ENCODE measurements around the gene SLC4A1. TPM values are rescaled to one million over a fixed set of nuclear protein-coding genes. Genes with fewer than 3 reads are reported as not detected.

The SLC4A1 gene
- total RNA-seq, 1 experiment from 2014 or later: not detected

DNA sequence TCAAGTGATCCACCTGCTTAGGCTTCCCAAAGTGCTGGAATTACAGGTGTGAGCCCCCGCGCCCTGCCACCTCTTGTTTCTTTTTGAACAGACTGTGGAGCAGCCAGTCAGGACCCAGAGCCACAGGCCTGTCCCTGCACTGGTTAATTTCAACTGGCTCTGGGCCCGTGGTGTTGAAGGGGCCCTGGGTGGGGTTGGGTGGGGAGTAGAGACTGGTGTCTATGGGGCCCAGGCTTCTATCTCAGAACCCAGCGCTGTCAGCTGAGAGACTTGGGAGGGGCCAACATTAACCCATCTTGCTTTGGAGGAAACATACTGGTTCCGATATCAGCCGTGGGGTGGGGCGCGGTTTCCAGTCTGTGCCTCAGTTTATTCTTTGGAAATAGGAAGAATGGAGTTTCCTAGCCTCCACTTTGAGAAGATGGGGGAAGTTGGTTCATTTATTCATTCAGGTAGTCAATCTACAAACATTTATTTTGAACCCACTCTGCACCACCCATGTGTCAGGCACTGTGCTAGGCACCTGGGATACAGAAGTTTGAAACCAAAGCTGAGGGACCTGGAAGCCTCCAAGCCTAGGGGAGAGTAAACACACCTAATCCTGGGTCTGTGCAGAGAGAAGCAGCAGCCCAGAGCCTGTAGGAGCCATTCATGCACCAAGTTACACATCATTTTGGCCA, 15.5 kb upstream of the SLC4A1 start:
- no peak for DNase-seq (ENCODE audit: low spot score)

DNA sequence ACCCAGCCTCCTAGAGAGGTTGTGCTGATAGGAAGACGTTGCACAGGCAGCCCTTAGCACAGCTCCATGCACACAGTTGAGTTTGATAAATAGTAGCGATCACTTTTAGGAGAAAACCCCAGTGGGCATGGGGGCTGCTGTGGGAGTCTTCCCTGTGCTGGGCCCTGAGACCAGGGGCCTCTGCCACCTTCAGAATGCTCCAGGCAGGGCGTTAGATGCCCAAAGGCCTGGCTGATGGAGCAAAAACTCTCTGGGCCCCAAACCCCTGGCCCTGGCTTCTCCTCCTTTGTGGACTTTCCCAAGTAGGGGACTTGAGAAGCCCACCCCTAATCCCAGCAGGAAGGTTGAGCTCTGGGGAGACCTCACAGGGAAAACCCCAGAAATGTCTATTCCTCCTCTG, 14.3 kb upstream of the SLC4A1 start:
- DNase-seq (ENCODE audit: low spot score): no peak

DNA sequence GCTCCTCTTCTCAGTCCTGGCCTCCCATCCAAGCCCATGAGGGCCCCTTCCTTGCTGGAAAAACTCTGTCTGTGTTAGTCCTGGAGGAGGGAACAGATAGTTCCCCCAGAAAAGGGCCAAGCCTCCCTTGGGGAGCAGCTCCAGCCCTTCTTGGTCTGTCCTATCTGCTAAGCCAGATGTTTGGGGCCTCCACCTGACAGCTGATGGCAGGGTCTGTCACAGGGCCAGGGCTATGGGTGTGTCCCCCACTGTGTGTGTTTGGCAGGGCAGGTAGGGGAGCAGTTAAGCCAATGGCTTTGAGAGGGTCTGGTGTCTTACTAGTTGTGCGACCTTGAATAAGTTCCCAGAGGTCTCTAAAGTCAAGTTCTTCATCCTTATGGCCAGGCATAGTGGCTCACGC, 13.6 kb upstream of the SLC4A1 start:
- DNase-seq (ENCODE audit: low spot score): no peak

DNA sequence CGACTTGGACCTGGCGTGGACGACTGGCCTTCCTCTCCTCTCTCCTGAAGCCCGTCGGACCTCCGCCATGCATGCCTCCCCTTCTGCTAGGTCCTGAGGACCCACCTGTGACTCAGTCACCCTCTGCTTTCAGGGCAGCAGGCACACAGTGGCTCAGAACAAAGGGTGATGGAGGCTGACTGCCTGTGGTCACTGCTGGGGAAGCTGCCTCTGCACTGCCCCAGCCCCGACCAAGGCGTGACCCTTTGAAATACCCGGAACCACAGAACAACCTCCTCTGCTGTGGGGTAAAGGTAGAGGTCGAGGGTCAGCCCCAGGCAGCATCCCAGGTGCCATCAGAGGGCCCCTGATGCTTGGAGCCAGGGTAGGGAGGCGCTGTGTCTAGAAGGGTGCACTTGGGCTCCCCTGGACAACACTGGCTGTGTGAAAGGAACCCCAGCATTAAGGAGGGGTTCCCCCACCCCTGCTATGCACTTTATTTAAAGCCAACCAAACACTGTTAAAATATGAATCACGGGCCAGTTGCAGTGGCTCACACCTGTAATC, 12.5 kb upstream of the SLC4A1 start:
- DNase-seq (ENCODE audit: low spot score): no peak

GRCh38 chr17:44279666-44280391, 11.9 kb upstream of the SLC4A1 start:
- peak; percentile 99 for DNase-seq (ENCODE audit: low spot score)

GRCh38 chr17:44279346-44279665, 11.4 kb upstream of the SLC4A1 start:
- no peak for DNase-seq (ENCODE audit: low spot score)

- peak; percentile 24 for DNase-seq (ENCODE audit: low spot score)
Measured at GRCh38 chr17:44277976-44278375, 10.0 kb upstream of the SLC4A1 start.

DNA sequence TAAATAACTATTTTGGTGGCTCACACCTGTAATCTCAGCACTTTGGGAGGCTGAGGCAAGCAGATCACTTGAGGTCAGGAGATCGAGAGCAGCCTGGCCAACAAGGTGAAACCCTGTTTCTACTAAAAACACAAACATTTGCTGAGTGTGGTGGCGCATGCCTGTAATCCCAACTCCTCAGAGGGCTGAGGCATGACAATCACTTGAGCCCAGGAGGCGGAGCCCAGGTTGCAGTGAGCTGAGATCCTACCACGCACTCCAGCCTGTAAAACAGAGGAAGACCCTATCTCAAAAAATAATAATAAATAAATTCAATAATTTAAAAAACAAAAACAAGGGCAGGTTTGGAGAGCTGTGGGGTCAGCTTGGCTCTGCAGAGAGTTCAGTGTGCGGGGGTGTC, 5.7 kb upstream of the SLC4A1 start:
- DNase-seq (ENCODE audit: low spot score): no peak

DNA sequence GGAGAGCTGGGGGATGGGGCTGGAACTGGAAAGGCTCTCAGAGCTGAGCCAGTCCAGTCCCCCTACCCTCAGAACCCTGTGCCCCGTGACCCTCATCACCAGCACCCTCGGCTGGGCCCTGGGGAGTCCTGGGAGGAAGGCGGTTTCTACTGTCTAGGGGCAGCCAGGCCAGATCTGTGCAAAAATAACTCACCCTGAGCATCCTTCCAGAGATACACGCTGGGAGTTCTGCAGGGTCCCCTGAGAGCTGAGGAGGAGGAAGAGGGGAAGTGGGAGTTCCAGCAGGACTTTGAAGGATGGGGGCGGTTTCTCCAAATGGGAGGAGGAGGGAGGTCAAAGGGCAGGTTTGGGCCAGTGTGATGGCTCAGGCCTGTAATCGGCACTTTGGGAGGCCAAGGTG, 5.0 kb upstream of the SLC4A1 start:
- no peak for DNase-seq (ENCODE audit: low spot score)

DNA sequence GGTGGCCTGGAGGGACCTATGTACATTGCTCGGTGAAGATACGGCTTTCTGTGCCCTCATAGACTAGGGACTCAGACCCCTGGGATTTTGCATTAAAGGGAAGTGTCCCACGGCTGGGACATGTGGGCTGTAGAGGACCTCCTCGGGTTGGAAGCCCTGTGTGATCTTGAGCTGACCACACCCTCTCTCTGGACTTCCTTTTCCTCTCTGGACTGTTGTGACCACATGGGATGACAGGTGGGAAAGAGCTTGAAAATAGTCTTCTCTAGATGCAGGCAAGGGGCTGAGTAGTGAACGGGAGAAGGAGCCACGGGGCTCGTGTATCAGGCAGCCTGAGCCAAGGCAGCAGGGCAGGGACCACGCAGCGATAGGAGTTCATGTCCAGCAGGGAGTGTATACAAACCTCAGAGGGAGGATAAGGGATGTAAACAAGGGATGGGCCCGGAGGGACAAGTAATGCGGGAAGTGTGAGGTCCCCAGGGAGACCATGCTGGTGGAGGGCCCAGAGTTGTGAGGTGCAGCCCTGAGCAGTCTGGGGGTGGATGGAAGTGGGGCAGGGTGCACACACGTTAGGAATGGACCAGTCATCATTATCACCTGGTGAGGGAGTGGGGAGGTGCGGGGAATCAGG, 4.5 kb upstream of the SLC4A1 start:
- DNase-seq (ENCODE audit: low spot score): no peak

GRCh38 chr17:44269535-44270240, 1.8 kb upstream of the SLC4A1 start:
- DNase-seq (ENCODE audit: low spot score): no peak

- DNase-seq (ENCODE audit: low spot score): no peak
Measured at GRCh38 chr17:44268709-44269534, 987 bp upstream of the SLC4A1 start.

- no peak for DNase-seq (ENCODE audit: low spot score)
Measured at GRCh38 chr17:44267165-44267455, 825 bp downstream of the SLC4A1 start.

DNA sequence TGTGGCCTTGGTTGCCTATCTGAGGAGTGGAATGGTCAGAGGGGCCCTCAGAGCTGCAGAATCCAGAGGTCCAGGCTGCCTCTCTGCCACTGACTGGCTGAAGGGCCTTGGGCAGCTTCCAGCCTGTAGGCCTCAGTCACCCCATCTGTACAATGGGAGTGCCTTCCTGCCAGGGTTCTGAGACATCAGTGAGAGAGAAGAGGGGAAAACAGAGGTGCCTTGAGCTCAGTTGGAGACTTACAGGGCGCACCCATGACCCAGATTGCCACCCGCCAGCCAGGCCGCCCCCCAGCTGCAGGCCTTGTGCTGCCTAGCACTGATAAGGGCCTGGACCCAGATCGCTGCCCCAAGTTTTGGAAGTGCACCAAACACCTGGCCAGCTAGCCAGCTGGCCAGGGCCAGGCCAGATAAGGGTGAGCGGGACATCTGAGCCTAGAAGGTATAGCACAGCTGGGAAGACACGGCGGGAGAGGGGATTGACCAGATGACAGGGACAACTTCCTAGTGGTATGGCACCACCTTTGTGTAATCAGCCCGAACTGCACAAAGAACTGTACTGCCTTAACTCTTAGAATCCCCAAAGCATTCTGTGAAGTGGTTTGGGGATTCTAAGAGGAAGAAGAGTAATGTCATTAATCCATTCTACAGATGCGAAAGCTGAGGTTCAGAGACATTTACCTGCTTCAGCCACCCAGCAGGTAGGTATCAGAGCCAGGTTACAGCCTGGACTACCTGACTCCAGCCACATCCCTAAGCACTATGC, 1.4 kb downstream of the SLC4A1 start:
- peak; percentile 19 for DNase-seq (ENCODE audit: low spot score)

- no peak for DNase-seq (ENCODE audit: low spot score)
Measured at GRCh38 chr17:44263345-44263902, 4.5 kb downstream of the SLC4A1 start.

- no peak for DNase-seq (ENCODE audit: low spot score)
Measured at GRCh38 chr17:44262654-44263225, 5.2 kb downstream of the SLC4A1 start.

DNA sequence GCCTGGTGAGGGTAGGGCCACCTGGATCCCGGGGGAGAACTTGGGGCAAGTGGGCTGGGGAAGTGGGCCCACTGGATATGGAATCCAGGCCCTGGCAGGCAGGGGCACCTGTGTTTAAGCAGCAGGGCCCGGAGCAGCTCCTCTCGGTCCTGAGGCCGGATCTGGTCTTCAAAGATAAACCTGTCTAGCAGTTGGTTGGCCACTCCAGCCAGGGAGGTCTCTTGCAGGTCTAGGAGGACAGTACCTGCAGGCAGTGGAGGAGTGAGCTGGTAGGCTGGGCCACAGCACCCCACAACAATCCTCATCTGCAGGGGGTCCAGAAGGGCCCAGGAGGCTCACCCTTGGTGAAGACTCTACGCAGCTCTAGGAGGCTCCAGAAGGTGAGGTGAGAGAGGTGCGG, 7.6 kb downstream of the SLC4A1 start:
- DNase-seq (ENCODE audit: low spot score): no peak

GRCh38 chr17:44258811-44259351, 9.1 kb downstream of the SLC4A1 start:
- DNase-seq (ENCODE audit: low spot score): no peak

GRCh38 chr17:44257815-44258760, 9.8 kb downstream of the SLC4A1 start:
- DNase-seq (ENCODE audit: low spot score): no peak

All from A172 (cell line).